8988T (cell line): Measurements from ENCODE around the gene CALCR.

Experiments
- DNase-seq: peaks from one replicate; pipeline ENCODE4 v3.0.0; 2011

CALCR gene

DNA sequence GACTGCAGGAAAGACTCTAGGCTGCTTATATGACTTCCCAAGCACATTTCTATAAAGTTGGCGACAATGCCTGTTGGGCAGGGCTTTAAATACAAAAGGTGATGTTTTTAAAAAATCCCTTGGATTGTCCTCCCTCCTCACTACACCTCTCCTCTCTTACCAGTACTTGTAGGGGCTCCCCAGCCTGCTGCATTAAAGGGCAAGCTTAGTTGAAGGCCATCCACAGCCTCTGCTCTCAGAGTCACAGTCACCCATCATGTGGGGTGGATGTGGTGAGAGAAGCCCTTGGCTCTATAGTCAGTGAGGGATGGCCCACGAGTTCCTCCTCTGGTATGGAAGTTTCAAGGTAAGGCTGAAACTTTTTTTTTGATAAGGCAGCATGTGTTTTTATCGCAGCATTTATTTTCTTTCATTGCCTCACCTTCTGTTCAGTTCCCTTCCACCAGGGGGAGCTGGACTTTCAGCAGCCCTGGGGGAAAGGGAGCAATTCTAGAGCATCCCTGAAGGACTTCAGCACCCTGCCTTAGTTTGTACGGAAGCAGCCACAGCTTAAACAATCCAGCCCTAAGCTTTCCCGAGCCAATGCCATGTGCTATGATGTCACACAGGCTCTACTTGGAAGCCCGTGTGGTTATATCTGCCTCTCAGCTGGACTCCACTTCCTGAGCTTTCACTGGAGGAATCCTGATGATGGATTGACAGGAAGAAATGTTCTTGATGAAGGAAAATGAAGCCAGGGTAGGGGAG is 131.9 kb downstream of the CALCR start:
- DNase-seq, result no peak

DNA sequence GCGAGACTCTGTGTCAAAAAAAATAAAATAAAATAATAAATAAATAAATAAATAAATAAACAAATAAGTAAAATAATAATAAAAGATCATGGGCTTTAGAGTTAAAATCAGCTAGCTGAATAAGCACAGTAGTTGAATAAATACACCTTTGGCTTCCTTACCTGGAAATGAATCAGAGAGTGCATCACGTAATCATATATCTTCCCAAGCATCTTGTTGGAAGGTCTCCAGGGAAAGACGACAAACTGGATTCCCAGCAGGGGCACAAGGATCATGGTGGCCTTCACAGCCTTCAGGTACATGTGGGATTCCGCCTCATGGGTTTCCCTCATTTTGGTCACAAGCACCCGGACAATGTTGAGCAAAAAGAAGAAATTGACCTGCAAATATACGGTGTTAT is 138.7 kb downstream of the CALCR start:
- no peak for DNase-seq

GRCh38 chr7:93432130-93432529 is 142.4 kb downstream of the CALCR start:
- no peak for DNase-seq

DNA sequence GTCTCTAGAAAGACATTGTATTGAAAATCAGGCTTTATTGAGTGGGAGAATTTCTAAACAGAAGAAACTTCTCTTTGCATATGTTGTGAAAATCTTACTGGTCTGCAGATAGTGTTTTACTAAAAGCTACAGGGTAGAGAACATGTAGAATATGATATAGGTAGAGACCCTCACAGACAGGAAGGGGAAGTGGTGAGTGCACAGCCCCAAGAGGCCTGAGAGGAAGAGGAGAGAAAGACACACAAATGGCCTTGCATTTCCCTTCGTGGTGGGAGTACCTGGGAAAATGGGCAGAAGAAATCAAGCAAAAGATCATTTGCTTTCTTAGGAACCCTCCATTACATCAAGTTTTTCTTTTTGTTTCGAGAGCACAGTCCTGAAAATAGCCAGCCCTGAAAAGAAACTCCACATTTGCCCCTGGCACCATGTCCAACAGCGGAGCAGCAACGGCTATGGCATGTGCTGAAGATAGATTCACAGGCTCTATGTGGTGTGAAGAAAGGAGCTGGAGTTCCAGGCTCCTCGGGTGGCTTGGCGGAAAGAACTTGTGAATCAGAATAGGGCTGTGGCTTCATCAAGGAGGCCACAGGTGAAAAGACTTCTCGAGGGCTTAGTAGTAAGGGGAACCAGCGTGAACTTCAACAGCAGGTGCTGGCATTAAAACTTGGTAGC is 143.5 kb downstream of the CALCR start:
- no peak for DNase-seq

DNA sequence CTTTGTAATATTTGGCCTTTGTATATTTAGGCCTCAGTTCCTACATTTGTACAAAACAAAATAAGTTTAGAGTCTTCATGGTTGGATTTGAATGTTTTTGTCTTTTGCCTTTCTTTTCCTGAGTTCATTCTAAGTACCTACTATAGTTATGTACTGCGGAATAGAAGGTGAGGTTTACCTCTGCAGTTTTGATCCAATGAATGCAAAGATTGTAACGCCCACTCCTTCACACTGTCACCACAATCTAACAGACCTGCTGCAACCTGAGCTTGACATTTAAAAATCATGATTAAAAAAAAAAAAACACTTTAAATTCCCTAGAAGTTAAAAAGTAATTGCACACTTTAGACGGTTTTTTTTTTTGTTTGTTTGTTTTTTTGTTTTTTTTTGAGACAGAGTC is 145.0 kb downstream of the CALCR start:
- no peak for DNase-seq

- DNase-seq, result no peak
Observed at GRCh38 chr7:93427107-93427506, 147.4 kb downstream of the CALCR start.

- no peak for DNase-seq
Observed at GRCh38 chr7:93426155-93426696, 148.3 kb downstream of the CALCR start.

DNA sequence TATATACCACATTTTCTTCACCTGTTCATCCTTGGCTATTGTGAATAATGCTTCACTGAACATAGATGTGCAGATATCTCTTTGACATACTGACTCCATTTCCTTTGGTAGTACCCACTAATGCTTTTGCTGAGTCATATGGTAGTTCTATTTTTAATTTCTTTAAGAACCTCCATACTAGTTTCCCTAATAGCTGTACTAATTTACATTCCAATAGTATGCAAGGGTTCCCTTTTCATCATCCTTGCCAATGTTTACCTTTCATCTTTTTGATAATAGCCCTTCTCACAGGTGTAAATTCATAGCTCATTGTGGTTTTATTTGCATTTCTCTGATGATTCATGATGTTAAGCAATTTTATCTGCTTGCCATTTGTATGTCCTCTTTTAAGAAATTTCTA is 159.9 kb downstream of the CALCR start:
- DNase-seq, result no peak

GRCh38 chr7:93409324-93409723 is 165.2 kb downstream of the CALCR start:
- DNase-seq, result no peak

DNA sequence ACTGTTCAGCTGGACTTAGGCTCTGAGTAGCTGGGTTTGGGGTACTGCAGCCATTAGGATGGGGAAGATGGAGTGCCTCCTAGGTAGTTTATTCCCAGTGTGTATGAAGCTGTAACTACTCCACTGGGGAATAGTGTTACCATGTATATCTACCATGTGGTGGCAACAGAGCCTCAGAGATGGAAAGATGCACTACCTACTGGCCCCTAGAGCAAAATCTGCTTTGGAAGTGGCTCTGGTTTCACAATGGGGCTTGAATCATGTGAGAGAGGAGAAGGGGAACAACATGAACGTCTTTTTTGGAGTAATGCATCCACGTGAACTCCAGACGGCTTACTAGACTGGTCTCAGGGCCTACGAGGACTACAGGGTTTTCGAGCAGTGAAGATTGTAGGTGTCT is 167.3 kb downstream of the CALCR start:
- DNase-seq, result no peak

- DNase-seq, result no peak
Observed at GRCh38 chr7:93402944-93403343, 171.6 kb downstream of the CALCR start.

DNA sequence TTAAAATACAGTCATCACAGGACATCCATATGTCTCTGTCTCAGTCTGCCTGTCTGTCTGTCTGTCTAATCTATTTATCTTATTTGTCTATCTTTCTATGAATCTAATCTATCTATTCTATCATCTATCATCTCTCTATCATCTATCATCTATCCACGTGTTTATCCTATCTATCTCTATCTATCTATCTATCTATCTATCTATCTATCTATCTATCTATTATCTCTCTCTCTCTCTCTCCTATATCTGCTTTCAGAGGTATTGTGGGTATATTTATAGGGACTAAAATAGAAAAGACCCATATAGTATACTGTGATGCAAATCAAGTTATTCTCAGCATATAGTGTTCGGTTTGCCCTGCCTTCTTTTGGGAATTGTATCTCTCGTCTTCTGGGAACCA is 174.9 kb downstream of the CALCR start:
- no peak for DNase-seq

GRCh38 chr7:93392984-93393383 is 181.5 kb downstream of the CALCR start:
- DNase-seq, result no peak

DNA sequence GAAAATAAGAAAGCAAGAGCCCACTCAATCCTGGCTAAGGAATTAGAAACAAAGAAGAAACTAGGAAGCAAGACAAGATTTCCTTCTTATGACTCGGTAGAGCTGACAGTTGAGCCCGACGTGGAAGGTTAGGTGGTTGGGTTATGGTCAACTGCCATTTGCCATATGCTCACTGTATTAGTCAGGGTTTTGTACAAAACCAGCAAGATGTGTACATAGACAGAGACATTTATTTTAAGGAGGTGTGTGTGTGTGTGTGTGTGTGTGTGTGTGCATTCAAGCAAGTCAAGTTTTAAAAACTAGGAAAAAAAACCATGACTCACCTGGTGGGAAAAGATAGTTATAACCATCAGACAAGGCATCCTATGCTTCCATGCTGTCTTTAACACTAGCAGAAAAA is 183.9 kb downstream of the CALCR start:
- DNase-seq, result no peak

DNA sequence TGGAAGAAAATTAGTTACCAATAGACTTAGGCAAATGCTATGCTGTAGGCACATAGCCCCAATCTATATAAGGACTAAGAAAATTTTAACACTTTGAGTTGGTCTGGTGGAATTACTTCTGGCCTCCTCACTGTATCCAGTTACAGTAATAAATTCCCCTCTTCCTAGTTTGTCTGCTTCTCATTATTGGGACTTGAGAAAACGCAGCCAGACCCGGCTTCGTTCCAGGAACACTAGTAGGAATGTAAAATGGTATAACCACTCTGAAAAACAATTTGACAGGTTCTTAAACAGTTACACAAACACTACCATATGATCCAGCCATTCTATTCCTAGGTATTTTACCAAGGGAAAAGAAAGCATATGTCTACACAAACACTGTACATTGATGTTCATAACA is 192.2 kb downstream of the CALCR start:
- DNase-seq, result no peak

DNA sequence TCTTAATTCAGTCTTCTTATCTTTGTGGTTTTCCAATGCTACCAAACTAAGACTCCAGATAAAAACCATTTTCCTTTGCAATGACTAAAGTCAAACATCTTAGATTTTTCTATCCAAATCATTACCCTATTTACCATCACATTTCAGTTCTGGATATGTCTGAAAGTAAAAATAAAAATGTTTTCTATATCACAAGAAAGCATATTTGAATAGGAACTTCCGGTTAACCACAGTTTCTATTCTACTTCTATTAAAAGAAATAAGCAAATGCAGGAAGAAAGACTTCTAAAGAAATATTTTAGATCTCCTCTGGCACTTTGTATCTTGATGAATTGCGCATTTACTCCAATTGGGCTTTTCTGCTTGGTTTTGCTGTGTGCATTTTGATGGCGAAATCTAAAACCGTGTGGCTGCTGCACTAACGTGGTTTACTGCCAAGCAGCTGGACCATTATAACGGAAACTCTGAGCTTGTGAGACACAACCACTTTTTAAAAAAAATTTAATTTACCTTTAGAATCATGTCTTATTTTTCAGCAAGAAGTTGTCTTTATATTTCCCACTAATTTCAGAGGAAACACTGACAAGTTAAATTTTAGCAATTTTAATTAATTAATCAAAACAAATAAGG is 196.3 kb downstream of the CALCR start:
- no peak for DNase-seq

- no peak for DNase-seq
Observed at GRCh38 chr7:93375603-93376002, 198.9 kb downstream of the CALCR start.
